Ovary (tissue), 3 donors: ENCODE measurements around the gene TFF3.

Experiments
- CTCF ChIP-seq, 3 donors: fragments of 450-650 bp in 2 of 3; fragments of 200-600 bp in 1 of 3; IDR thresholded peaks; one replicate each; pipeline versions ENCODE4 v1.5.1 to v1.8.0; 2016 to 2022; ENCODE audit warnings: antibody characterized with exemption in 3 of 3, mild to moderate bottlenecking in 1 of 3
- EP300 ChIP-seq: sonication (generic); formaldehyde crosslinking; IDR thresholded peaks from one replicate; pipeline ENCODE4 v1.6.1; 2017; ENCODE audit warnings: antibody characterized with exemption
- POLR2A ChIP-seq: fragments of 450-650 bp; IDR thresholded peaks from one replicate; pipeline ENCODE4 v1.6.1; 2017; ENCODE audit warnings: antibody characterized with exemption, mild to moderate bottlenecking, moderate library complexity
- donor health status: DM: no; HTN: no; CAD: no.

- TF ChIP-seq CTCF (IDR thresholded peaks at IDR 0.05) = no peak
- TF ChIP-seq POLR2A = no peak
- no peak for TF ChIP-seq EP300
Observed at GRCh38 chr21:42350318-42350910, 35.2 kb upstream of the TFF3 start.
